Left kidney (tissue), 8 donors: ENCODE results near the gene SLC39A6. TPM values are rescaled to one million over a fixed set of nuclear protein-coding genes. Genes with fewer than 3 reads are reported as not detected.
A peak's percentile ranks its signal among the peaks of the same experiment; 100 is the strongest.
"Not testable (repeated sequence)": the region's sequence is repeated elsewhere in the genome, so short reads cannot be mapped to it uniquely, and the experiment has no call there.

Source experiments
- DNase-seq: peaks from one replicate; pipeline ENCODE4 v3.0.0-alpha.2; 2013
- long read RNA-seq, 8 donors: transcript quantifications; one replicate each; lab custom pipeline, GENCODE V29; 2026
- polyA plus RNA-seq: library from polyadenylated mRNA; unstranded; fragments of 120-200 nt; gene quantifications from one replicate; pipeline ENCODE4 v1.2.1, GENCODE V29; 2013; ENCODE audit not compliant: insufficient read length

The SLC39A6 gene, protein sequence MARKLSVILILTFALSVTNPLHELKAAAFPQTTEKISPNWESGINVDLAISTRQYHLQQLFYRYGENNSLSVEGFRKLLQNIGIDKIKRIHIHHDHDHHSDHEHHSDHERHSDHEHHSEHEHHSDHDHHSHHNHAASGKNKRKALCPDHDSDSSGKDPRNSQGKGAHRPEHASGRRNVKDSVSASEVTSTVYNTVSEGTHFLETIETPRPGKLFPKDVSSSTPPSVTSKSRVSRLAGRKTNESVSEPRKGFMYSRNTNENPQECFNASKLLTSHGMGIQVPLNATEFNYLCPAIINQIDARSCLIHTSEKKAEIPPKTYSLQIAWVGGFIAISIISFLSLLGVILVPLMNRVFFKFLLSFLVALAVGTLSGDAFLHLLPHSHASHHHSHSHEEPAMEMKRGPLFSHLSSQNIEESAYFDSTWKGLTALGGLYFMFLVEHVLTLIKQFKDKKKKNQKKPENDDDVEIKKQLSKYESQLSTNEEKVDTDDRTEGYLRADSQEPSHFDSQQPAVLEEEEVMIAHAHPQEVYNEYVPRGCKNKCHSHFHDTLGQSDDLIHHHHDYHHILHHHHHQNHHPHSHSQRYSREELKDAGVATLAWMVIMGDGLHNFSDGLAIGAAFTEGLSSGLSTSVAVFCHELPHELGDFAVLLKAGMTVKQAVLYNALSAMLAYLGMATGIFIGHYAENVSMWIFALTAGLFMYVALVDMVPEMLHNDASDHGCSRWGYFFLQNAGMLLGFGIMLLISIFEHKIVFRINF
- 81.6 TPM for polyA plus RNA-seq
- long read RNA-seq, donor 1, transcript SLC39A6-201 (10 exons, 3,543 nt) = major isoform, 10 of 34 reads
- long read RNA-seq, donor 1, partial matches to known transcripts = 20 of 34 reads
- long read RNA-seq, donor 1, other reads (novel, unspliced or antisense) = 0 of 34 reads
- long read RNA-seq, donor 2, transcript SLC39A6-201 (10 exons, 3,543 nt) = major isoform, 12 of 19 reads
- long read RNA-seq, donor 2, partial matches to known transcripts = 6 of 19 reads
- long read RNA-seq, donor 2, other reads (novel, unspliced or antisense) = 0 of 19 reads
- long read RNA-seq, donor 3, partial matches to known transcripts = 14 of 16 reads
- long read RNA-seq, donor 3, other reads (novel, unspliced or antisense) = 0 of 16 reads
- long read RNA-seq, donor 4 = 0 reads
- long read RNA-seq, donor 5, transcript SLC39A6-201 (10 exons, 3,543 nt) = major isoform, 23 of 52 reads
- long read RNA-seq, donor 5, partial matches to known transcripts = 26 of 52 reads
- long read RNA-seq, donor 5, other reads (novel, unspliced or antisense) = 0 of 52 reads
- long read RNA-seq, donor 6, transcript SLC39A6-201 (10 exons, 3,543 nt) = major isoform, 10 of 27 reads
- long read RNA-seq, donor 6, transcript SLC39A6-204 (10 exons, 3,003 nt) = minor isoform, 5 of 27 reads
- long read RNA-seq, donor 6, partial matches to known transcripts = 12 of 27 reads
- long read RNA-seq, donor 6, other reads (novel, unspliced or antisense) = 0 of 27 reads
- long read RNA-seq, donor 7, transcript SLC39A6-201 (10 exons, 3,543 nt) = major isoform, 14 of 54 reads
- long read RNA-seq, donor 7, partial matches to known transcripts = 39 of 54 reads
- long read RNA-seq, donor 7, other reads (novel, unspliced or antisense) = 0 of 54 reads
- long read RNA-seq, donor 8, transcript SLC39A6-201 (10 exons, 3,543 nt) = major isoform, 9 of 11 reads
- long read RNA-seq, donor 8, partial matches to known transcripts = 0 of 11 reads
- long read RNA-seq, donor 8, other reads (novel, unspliced or antisense) = 0 of 11 reads

DNA sequence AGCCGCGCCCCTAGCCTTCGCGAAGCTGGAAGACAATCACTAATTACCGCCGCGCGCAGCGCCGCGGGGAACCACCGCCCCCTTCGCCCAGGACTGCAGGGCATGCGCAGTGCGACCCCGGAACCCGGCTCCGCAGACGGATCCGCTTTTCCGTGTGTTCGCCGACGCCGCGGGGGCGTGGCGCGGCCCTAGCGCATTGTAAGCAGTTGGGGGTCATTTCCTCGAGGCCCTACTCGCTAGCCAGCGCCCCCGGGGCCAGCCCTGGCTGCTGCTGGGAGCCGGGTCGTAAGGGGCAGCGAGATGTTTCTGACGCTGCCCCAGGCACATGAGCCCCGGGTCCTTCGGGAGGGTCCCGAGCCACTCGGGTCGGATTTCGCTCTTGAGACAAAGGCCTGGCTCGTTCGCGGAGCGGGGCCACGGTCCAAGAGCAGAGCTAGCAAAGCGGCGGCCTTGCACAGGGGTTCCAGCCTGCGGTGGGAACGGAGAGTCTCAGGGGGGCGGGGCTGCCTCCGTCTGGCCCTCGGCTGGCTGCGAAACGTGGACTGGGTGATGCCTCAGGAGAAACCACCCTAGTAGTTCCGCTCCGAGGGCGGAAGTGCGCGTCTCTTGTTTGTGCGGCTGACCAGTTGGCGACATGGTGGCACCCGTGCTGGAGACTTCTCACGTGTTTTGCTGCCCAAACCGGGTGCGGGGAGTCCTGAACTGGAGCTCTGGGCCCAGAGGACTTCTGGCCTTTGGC, at the start of gene SLC39A6, which contains the start of gene ELP2:
SLC39A6 (minus strand) TSS at position 41 of the 739 bp plus-strand sequence. CDS start 2,333 bp downstream, outside the sequence.
ELP2 (plus strand) TSS at position 600 of the 739 bp plus-strand sequence; CDS start at position 635, 35 bp downstream.
- peak; percentile 95 for DNase-seq

DNA sequence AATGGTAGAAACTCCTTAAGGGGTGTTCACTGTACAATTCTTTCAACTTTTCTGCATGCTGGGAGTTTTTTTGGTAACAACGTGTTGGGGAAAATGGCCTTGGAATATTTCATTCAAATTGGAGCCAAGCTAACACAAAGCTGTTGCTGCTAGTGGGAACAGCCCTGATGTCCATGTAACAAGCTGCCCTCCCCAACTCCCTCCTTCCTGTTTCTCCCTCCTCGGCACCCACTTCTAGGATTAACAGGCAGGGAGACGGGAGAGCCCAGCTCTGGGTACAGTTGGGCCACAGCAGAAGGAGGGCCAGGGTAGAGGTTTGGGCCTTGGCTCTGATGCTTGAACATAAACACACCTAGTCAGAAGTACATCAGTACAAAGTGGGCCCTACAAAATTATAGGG, 48.8 kb upstream of the SLC39A6 start:
- no peak for DNase-seq

DNA sequence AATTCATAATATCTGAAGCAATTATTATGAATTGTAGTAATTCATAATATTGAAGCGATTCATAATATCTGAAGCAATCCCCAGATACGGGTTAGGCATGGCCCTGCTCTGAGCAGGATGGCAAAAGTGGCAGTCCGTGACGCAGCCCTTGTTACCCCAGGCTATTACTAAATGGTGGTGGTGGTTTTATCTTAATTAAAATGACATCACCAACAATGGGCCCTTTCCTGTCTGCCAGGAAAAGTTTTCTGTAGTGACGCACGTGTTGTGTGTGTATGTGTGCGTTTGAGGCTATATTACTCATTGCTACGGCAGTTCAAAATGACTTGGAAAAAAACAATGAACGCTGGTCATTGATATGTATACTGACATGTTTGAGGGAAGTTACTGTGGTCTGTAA, 47.6 kb upstream of the SLC39A6 start:
- no peak for DNase-seq

DNA sequence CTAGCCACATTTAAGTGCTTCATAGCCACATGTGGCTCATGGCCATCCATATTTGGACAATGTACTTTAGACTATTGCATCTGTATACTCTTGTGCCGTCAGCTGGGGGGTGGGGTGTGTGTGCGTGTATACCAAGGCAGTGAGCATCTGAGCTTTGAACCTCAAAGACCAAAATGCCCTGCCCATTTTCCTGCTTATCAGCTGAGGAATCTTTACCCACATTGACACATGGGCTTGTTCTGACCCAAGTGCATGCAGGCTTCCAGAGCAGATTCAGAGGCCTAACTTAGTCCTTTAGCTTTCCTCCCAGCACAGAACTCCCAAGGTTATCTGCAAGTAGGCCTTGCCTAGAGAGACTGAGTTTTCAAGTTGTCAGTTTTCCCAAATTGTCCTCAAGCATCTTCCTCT, 47.0 kb upstream of the SLC39A6 start:
- no peak for DNase-seq

DNA sequence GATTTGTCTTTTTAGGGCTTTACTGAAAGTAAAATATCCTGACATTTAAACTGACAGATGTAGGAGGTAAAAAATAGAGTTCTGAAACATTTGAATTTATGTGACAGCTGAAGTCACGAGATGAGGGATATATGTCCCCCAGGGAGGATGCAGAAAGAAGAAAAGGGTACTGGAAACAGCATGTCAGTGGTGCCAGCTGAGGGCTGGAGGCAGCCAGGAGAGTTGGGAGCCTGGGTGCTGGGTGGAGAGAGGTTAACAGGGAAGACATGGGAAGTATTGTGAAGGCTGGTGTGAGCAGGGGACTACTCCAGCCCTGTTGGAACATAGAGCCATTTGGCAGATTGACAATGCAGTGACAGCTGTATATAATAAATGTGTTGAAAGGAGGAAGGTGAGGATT, 46.3 kb upstream of the SLC39A6 start:
- DNase-seq = no peak

DNA sequence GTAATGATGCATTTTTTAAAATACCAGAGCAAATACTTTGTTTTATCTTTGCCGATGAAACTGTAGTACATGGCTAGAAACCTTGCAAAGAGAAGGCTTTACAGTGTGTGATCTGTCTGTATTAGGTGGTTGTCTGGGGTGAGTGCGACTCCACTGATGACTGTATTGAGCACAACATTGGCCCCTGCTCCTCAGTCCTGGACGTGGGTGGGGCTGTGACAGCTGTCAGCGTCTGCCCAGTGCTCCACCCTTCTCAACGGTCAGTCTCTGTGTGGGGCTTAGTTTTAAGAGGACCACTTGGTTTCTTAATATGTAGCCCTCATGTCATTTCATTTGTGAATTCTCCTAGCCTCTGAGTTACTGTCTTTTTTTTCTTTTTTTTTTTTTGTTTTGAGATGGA, 40.8 kb upstream of the SLC39A6 start:
- no peak for DNase-seq

DNA sequence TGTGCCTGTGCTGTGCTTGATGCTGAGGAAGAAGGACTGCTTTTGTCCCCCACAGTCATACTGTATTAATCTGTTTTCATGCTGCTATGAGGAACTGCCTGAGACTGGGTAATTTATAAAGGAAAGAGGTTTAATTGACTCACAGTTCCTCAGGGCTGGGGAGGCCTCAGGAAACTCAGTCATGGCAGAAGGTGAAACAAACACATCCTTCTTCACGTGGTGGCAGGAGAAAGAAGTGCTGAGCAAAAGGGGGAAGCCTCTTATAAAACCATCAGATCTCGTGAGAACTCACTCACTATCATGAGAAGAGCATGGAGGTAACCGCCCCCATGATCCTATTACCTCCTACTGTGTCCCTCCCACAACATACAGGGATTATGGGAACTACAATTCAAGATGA, 39.2 kb upstream of the SLC39A6 start:
- DNase-seq = not testable (repeated sequence)

DNA sequence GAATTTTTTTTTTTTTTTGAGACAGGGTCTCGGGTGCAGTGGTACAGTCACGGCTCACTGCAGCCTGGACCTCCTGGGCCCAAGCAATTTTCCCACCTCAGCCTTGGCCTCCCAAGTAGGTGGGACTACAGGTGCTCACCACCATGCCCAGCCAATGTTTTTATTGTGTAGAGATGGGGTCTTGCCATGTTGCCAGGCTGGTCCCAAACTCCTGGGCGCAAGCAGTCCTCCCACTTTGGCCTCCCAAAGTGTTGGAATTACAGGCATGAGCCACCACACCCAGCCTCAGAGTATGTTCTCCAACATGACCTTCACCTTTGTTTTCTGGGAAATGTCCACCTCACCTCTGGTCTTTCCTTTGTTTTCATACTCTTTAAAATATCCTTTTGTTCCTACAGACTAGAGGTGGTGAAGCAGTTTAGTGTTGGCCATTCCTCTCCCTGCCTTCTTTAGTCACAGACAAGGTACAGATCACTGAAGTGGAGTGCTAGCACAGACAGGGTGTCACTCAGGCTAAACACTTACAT, 38.6 kb upstream of the SLC39A6 start:
- no peak for DNase-seq

DNA sequence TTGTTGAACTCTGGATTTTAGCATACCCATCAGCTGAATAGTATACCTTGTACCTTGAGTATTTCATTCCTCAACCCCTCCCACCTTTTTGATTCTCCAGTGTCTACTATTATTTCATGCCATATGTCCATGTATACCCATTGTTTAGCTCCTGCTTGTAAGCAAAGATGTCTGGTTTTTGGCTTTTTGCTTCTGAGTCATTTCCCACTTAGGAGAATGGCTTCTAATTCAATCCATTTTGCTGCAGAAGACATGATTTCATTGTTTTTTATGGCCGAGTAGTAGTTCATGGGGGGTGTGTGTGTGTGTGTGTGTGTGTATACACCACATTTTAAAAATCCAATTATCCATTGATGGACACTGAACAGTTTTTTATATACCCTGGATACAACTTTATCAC, 33.8 kb upstream of the SLC39A6 start:
- no peak for DNase-seq

DNA sequence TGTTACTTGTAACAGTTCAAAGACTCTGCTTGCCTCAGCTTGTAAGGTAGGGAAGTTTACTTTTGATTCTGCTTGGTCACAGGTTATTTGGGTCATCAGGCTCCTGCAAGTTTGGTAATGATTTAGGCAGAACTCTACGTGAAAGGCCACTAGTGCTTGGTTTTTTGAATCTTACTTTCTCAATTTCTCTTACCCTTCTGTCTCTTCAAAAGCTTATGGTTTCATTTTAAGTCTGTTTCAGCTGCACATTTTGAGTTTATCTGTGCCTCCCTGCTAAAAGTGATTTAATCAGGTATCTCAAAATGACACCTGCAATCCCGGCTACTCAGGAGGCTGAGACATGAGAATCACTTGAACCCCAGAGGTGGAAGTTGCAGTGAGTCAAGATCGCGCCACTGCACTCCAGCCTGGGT, 31.8 kb upstream of the SLC39A6 start:
- no peak for DNase-seq

DNA sequence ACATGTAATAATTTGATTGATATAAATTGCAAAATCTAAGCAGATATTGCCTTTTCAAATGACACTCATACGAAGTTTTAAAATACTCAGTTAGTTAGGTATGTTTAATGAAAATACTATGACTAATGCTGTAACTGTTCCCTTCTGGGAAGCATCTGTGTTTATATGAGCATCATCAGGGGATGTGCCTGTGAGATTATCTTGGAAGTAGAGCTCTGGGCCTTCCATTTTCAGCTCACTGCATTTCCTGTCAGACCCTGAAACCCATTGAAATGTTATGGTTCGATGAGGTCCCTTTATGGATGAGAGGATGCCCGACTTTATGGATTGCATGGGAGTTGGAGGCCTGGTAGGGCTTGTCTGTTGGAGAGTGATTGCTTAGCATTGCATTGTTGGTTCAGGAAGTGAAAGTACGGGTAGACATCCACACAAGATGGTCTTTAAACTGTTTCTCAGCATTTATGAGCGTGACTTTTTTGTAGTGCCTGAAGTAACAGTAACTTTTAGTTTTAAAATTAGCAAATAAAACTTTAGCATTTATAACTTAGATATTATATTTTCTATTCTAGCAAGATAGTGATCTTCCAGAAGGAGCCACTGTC, 29.2 kb upstream of the SLC39A6 start:
- DNase-seq = no peak

DNA sequence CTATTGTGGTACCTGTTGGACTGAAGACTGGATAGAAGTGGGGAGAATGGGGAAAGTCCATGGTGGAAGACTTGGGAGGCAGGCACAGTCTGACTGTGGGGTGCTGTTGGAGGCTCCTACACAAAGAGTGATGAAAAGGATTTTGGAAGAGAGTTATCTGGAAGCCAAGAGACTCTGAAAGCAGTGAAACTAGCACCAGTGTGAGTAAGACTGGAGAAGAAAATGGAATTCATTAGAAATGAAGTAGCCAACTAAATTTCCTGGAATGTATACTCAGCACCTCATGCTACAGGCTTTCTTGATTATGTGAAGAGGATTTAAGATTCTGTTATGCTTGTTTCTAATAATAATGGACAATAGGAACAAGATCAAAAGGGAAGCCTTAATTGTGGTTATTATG, 28.3 kb upstream of the SLC39A6 start:
- DNase-seq = no peak

DNA sequence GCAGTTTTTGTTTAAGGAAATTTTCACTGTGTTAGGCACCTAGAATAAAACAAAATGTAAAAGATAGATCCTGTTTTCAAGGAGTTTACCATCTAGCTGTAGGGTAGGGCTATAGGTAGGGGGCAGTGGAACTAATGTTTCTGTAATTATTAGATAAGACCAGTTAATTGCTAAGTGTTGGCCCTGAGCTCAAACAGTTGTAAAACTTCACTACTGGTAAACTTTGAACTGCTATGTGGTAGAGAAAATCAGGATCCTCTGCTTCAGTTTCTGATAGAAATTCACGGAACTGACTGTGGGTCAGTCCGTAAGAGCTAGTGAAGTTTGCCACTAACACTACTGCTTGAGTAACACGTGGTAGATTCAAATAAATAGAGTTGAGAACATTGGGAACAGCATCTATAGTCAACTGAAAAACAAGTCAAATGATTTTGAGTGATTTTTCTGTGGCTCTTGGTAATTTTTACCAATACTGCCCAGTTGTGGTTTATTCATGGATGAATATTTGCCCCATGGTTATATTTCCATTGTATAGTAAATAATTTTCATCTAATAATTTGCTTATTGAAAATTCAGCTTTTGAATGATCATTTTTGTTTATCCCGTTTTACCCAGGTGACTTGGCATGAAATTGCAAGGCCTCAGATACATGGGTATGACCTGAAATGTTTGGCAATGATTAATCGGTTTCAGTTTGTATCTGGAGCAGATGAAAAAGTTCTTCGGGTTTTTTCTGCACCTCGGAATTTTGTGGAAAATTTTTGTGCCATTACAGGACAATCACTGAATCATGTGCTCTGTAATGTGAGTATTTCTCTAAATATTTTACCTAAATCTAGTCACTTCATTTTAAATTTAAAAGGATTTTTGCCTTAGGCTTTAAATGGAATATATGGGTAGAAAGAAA, 27.0 kb upstream of the SLC39A6 start:
- no peak for DNase-seq

DNA sequence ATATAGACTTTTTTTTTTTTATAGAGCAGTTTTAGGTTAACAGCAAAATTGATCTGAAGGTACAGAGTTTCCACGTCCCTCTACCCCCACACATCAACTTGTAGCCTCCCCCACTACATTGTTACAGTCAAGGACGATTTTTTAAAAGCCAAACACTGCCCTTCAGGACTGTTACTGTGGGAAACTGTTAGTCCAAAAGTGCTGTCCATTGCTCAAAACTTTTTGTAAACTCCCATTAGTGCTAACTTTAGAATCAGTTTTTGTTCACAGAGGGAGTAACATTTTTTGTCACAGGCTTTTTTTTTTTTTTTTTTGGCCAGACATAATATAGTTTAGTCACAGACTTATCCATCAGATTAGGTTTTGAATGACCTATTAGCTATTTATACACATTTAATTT, 24.6 kb upstream of the SLC39A6 start:
- no peak for DNase-seq

DNA sequence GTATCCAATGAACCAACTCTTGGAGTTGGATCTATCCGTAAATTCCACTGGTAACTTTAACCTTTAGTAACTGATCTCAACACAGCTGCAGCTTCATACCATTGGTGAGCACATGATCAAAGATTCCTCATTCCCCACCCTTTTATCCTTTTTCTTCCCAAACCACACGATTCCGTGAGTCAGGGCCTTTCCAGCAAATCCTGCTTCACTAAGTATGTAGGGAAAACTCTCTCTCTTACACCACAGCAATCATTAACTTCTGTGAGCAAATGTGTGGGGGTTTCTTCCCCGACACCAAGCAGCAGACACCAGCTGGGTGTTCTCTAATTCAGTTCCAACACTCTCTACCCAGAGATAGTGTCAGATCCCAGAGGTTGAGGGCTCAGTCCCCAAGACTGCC, 24.1 kb upstream of the SLC39A6 start:
- no peak for DNase-seq

DNA sequence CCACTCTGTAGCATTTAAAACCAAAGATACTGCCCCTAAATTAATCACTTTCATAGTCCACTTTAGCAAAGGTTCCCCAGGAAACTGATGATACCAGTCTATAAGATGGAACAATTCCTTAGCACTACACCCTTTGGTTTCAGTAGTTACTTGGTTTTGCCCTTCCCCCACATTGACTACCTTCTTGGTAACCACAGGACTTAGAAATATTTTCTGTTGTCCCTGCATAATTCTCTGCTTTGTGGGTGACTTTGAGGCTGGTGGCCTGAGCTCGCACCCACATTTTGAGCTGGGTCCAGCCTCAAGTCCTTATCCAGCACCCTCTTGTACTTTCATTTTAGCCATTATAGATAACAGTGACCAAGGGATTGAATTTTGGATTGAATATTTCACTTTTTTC, 23.6 kb upstream of the SLC39A6 start:
- no peak for DNase-seq

DNA sequence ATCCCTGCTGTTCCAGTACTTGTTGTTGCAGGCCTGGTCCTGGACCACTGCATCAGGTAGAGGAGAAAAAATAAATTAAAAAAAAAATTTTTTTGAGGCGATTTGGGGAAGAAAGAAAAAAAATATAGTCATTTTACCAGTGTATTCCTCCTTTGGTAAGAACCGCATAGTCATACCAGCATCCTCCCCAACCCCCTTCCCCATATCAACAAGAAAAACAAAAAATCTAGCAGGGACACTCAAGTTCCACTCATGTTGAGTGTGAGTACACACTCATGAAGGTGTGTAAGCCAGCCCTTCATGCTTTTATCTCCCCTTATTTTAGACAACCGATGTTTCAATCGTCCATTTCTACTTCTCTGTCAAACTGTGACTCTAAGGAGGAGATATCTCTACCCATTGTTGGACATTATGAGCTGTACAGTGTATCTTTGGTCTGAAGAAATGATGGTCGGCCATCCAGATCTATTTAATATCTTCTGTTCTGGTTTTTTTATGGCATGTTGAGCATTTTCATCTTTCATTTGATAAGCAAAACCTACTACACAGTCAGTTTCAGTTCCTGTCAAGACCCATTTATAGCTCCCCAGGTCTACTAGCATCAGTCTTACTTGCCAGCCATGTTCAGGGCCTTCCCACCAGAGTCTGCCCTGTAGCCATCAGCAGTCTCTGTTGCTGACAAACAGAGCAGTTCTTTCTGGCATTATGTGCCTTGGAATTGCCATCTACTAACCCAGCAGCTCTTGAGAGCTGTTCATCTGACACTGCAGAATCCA, 20.6 kb upstream of the SLC39A6 start:
- no peak for DNase-seq

DNA sequence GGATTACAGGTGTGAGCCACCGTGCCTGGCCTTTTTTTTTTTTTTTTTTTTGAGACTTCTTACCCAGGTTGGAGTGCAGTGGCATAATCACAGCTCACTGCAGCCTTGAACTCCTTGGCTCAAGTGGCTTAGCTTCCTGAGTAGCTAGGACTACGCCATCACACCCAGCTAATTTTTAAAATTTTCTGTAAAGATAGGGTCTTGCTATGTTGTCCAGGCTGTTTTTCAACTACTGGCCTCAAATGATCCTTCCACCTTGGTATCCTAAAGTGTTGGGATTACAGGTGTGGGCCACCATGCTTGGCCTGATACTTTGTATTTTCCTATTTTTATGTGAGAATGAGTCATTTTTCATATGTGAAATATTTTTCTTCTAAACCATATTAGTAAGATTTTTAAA, 14.3 kb upstream of the SLC39A6 start:
- no peak for DNase-seq
